Measurements from ENCODE around the gene ERG.

DNA sequence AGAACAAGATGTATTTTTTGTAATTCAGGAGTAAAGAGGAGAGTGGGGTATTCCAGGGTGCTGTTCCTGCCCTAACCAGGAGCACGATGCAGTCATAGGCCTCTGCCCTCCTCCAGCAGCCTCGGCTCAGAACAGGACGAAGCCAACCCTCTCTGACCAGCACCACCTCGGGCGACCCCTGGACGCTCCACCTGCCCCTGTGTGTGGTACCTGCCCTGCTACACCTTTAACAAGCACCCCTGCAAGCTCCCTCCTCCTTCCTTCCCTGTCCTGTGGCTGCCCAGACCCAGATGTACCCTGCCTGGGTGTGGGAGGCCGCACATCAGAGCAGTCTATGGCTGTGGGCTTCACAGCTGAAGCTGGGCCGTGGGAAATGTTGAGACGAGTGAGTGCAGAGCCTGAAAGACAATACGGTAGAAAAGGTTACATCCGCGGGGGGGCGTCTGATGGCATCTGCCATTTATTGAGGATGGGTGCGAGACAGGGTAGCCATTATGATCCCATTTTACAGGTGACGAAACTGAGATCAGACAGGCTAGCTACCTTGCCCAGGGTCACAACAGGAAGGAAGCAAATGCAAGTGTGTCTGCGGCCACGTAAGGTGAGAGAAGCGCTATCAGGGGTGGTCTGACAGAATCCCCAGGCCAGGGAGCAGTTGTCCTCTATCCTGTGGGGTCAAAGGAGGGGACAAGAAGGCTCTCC lies 4.6 kb downstream of the ERG start:
- TF ChIP-seq POLR2A (IDR thresholded peaks at IDR 0.05; ENCODE audit: low read depth) (no peak), POLR2AphosphoS5 (IDR thresholded peaks at IDR 0.05) (no peak), EP300 (IDR thresholded peaks at IDR 0.05) (no peak)
- TF ChIP-seq, protein P1, sequence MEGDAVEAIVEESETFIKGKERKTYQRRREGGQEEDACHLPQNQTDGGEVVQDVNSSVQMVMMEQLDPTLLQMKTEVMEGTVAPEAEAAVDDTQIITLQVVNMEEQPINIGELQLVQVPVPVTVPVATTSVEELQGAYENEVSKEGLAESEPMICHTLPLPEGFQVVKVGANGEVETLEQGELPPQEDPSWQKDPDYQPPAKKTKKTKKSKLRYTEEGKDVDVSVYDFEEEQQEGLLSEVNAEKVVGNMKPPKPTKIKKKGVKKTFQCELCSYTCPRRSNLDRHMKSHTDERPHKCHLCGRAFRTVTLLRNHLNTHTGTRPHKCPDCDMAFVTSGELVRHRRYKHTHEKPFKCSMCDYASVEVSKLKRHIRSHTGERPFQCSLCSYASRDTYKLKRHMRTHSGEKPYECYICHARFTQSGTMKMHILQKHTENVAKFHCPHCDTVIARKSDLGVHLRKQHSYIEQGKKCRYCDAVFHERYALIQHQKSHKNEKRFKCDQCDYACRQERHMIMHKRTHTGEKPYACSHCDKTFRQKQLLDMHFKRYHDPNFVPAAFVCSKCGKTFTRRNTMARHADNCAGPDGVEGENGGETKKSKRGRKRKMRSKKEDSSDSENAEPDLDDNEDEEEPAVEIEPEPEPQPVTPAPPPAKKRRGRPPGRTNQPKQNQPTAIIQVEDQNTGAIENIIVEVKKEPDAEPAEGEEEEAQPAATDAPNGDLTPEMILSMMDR (IDR thresholded peaks at IDR 0.05), result no peak

All from esophagus muscularis mucosa (tissue), 4 donors.